Measurements from ENCODE around the gene GPR35. TPM values are rescaled to one million over a fixed set of nuclear protein-coding genes. Genes with fewer than 3 reads are reported as not detected.

GPR35 gene
- total RNA-seq, 2 donors from 2014 or later: 0.55 to 0.71 TPM

- DNase-seq: no peak
- Mint-ChIP-seq H3K9me3 (no peaks in the 10 kb centered on the region), H3K4me1 (peaks cover 24% of the 10 kb centered on the region), H3K4me3 (peak overlapping the region; percentile 93), H3K36me3 (ENCODE audit: low read depth) (peaks cover 17% of the 10 kb centered on the region), H3K27ac (peak overlapping the region; percentile 48), H3K27me3 (ENCODE audit: insufficient read depth) (no peaks in the 10 kb centered on the region)
- H3K4me1 ChIP-seq (ENCODE audit: control insufficient read depth, insufficient read depth, low read length): peaks cover 9% of the 10 kb centered on the region
- H3K9me3 ChIP-seq (ENCODE audit: control insufficient read depth, low read length): no peaks in the 10 kb centered on the region
- H3K27me3 ChIP-seq (ENCODE audit: control insufficient read depth, insufficient read depth, low read length, poor library complexity, severe bottlenecking): no peaks in the 10 kb centered on the region
- H3K4me3 ChIP-seq (ENCODE audit: low read length): peak overlapping the region; percentile 93
- 92 to 93% methylated on average over 6 of the region's 6 CpGs for WGBS, 2 experiments (ENCODE audit: insufficient coverage in 1 of 2, insufficient read length in 1 of 2)
- H3K36me3 ChIP-seq (ENCODE audit: control insufficient read depth, insufficient read depth, low read length): peaks cover 19% of the 10 kb centered on the region
- H3K9ac ChIP-seq (ENCODE audit: extremely low read depth, low read length, poor library complexity, severe bottlenecking): peak overlapping the region; percentile 81
- TF ChIP-seq CTCF (conservative IDR thresholded peaks at IDR 0.05): no peak
- peak overlapping the region; percentile 39 for H3K27ac ChIP-seq (ENCODE audit: low read depth, low read length)
Observed at GRCh38 chr2:240585101-240585500, 40.2 kb upstream of the GPR35 start.

DNA sequence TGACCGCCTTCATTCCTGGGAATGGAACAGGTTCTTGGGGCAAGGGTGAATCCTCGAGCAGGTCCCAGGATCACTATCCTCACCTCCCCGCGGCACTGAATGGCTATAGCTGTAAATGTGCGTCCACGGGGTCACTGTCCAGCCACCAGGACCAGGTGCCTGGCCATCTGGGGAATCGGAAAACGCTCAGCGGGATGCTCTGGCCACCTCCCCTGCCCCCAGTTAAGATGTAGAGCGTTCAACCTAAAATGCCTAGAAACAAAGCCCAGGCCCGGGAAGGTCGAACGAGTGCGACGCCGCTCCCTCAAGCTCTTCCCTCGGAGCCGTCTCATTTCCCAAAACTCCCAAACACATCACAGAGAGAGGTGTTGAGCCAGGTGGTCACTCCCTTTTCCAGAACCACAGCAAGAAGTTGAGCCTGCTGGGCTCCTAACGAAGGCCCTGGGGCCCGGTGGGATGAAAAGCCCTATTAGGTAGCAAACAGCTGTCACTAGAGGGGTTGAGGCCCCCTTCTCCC is 39.5 kb upstream of the GPR35 start:
- WGBS, 2 experiments (ENCODE audit: insufficient coverage in 1 of 2, insufficient read length in 1 of 2): 7 to 15% methylated on average over 8 to 20 of the region's 20 CpGs
- no peak for DNase-seq
- peaks cover 9% of the 10 kb centered on the region for H3K4me1 ChIP-seq (ENCODE audit: control insufficient read depth, insufficient read depth, low read length)
- H3K27ac ChIP-seq (ENCODE audit: low read depth, low read length): no peak overlapping the region
- peak overlapping the region; percentile 81 for H3K9ac ChIP-seq (ENCODE audit: extremely low read depth, low read length, poor library complexity, severe bottlenecking)
- H3K27me3 ChIP-seq (ENCODE audit: control insufficient read depth, insufficient read depth, low read length, poor library complexity, severe bottlenecking): no peaks in the 10 kb centered on the region
- H3K36me3 Mint-ChIP-seq (ENCODE audit: low read depth): peaks cover 17% of the 10 kb centered on the region
- H3K4me1 Mint-ChIP-seq: peaks cover 23% of the 10 kb centered on the region
- H3K9me3 Mint-ChIP-seq: no peaks in the 10 kb centered on the region
- TF ChIP-seq CTCF (conservative IDR thresholded peaks at IDR 0.05): no peak
- H3K27me3 Mint-ChIP-seq (ENCODE audit: insufficient read depth): no peaks in the 10 kb centered on the region
- H3K4me3 Mint-ChIP-seq: peak overlapping the region; percentile 93
- peak overlapping the region; percentile 95 for H3K27ac Mint-ChIP-seq
- peak overlapping the region; percentile 93 for H3K4me3 ChIP-seq (ENCODE audit: low read length)
- no peaks in the 10 kb centered on the region for H3K9me3 ChIP-seq (ENCODE audit: control insufficient read depth, low read length)
- H3K36me3 ChIP-seq (ENCODE audit: control insufficient read depth, insufficient read depth, low read length): peaks cover 22% of the 10 kb centered on the region

- Histone ChIP-seq H3K9ac (ENCODE audit: extremely low read depth, low read length, poor library complexity, severe bottlenecking) (peak within 1 kb of the TSS; percentile 81), H3K4me3 (ENCODE audit: low read length) (peak within 1 kb of the TSS; percentile 93), H3K27ac (ENCODE audit: low read depth, low read length) (peak within 1 kb of the TSS; percentile 66), H3K27me3 (ENCODE audit: control insufficient read depth, insufficient read depth, low read length, poor library complexity, severe bottlenecking) (no peaks in the 10 kb centered on the region), H3K9me3 (ENCODE audit: control insufficient read depth, low read length) (no peaks in the 10 kb centered on the region), H3K36me3 (ENCODE audit: control insufficient read depth, insufficient read depth, low read length) (peaks cover 27% of the 10 kb centered on the region), H3K4me1 (ENCODE audit: control insufficient read depth, insufficient read depth, low read length) (peaks cover 9% of the 10 kb centered on the region)
- 0% methylated on average over 47 to 88 of the region's 88 CpGs for WGBS, 2 experiments (ENCODE audit: insufficient coverage in 1 of 2, insufficient read length in 1 of 2)
- no peak for TF ChIP-seq CTCF (conservative IDR thresholded peaks at IDR 0.05)
- Mint-ChIP-seq H3K9me3 (no peaks in the 10 kb centered on the region), H3K27me3 (ENCODE audit: insufficient read depth) (no peaks in the 10 kb centered on the region), H3K36me3 (ENCODE audit: low read depth) (peaks cover 22% of the 10 kb centered on the region), H3K27ac (peak within 1 kb of the TSS; percentile 95), H3K4me3 (peak within 1 kb of the TSS; percentile 93), H3K4me1 (peaks cover 23% of the 10 kb centered on the region)
- peak; percentile 99 for DNase-seq
Observed at GRCh38 chr2:240586198-240586918, 38.9 kb upstream of the GPR35 start, which contains the start of gene CAPN10. TSS of gene CAPN10 (plus strand) at chr2:240586734. CDS start at chr2:240586912, 178 bp downstream.
